ENCODE data around the gene THOC3.
"Not testable (repeated sequence)": the region's sequence is repeated elsewhere in the genome, so short reads cannot be mapped to it uniquely, and the experiment has no call there.

THOC3 gene

GRCh38 chr5:175943253-175943652 is 24.9 kb downstream of the THOC3 start:
- in situ Hi-C loops (cut with MboI; ENCODE audit: low sequenced_read_pairs): not testable (repeated sequence)

- in situ Hi-C loops (cut with MboI; ENCODE audit: low sequenced_read_pairs): not testable (repeated sequence)
These were observed 27.5 kb downstream of the THOC3 start for GRCh38 chr5:175940632-175941031.

- in situ Hi-C loops (cut with MboI; ENCODE audit: low sequenced_read_pairs): not testable (repeated sequence)
These were observed 29.6 kb downstream of the THOC3 start for GRCh38 chr5:175938489-175938888.

- in situ Hi-C loops (cut with MboI; ENCODE audit: low sequenced_read_pairs): not testable (repeated sequence)
These were observed 39.4 kb downstream of the THOC3 start for GRCh38 chr5:175928752-175929151.

GRCh38 chr5:175925106-175925505 is 43.0 kb downstream of the THOC3 start:
- in situ Hi-C loops (cut with MboI; ENCODE audit: low sequenced_read_pairs): not testable (repeated sequence)

GRCh38 chr5:175922192-175922885 is 45.8 kb downstream of the THOC3 start:
- in situ Hi-C loops (cut with MboI; ENCODE audit: low sequenced_read_pairs): no loop called here

- in situ Hi-C loops (cut with MboI; ENCODE audit: low sequenced_read_pairs): no loop called here
These were observed 46.9 kb downstream of the THOC3 start for GRCh38 chr5:175921061-175921730.

GRCh38 chr5:175920231-175920811 is 47.8 kb downstream of the THOC3 start:
- in situ Hi-C loops (cut with MboI; ENCODE audit: low sequenced_read_pairs): no loop called here

- in situ Hi-C loops (cut with MboI; ENCODE audit: low sequenced_read_pairs): not testable (repeated sequence)
These were observed 52.8 kb downstream of the THOC3 start for GRCh38 chr5:175915066-175916037.

- in situ Hi-C loops (cut with MboI; ENCODE audit: low sequenced_read_pairs): not testable (repeated sequence)
These were observed 54.1 kb downstream of the THOC3 start for GRCh38 chr5:175913835-175914672.

GRCh38 chr5:175910072-175910471 is 58.0 kb downstream of the THOC3 start:
- in situ Hi-C loops (cut with MboI; ENCODE audit: low sequenced_read_pairs): not testable (repeated sequence)

All from HL-60/S4 treated with phorbol 12-myristate 13-acetate at 8.2 ng/mL for 4 days and 3 days (cell line).